Measurements from ENCODE around the gene ABO. TPM values are rescaled to one million over a fixed set of nuclear protein-coding genes. Genes with fewer than 3 reads are reported as not detected.

Gene ABO
- total and polyA plus RNA-seq, 9 of the 15 experiments (the other 6 are each of a cell fraction or from before 2014, with no cell fraction given), result 5.0 to 21.9 (median 11.9) TPM

GRCh38 chr9:133263557-133263956, 11.4 kb downstream of the ABO start (continued):
- TF ChIP-seq PREB (CRISPR knock-in tag; IDR thresholded peaks at IDR 0.05) (no peak), ZNF436 (CRISPR knock-in tag; IDR thresholded peaks at IDR 0.05) (no peak), HMGN3 (IDR thresholded peaks at IDR 0.05; ENCODE audit: borderline replicate concordance, extremely low read depth, insufficient read length, low read depth, low read length) (no peak), UBTF (IDR thresholded peaks at IDR 0.05; ENCODE audit: borderline replicate concordance in 1 of 2, low read depth in 2 of 2, low read length in 2 of 2) (no peak), ZFPM2 (CRISPR knock-in tag; IDR thresholded peaks at IDR 0.05) (no peak), BCOR (IDR thresholded peaks at IDR 0.05) (peak; percentile 32; the same call in 1 of the 2 replicates), PHF20 (IDR thresholded peaks at IDR 0.05; ENCODE audit: partially characterized antibody) (no peak), SIN3A (IDR thresholded peaks at IDR 0.05; ENCODE audit: borderline replicate concordance in 2 of 2, control insufficient read depth in 1 of 2, low read depth in 2 of 2, low read length in 2 of 2) (no peak)

Measured in K562 (cell line).